NT2/D1 (cell line): ENCODE results near the gene BABAM1.

Source experiments
- SUZ12 ChIP-seq: IDR thresholded peaks from 2 replicates; pipeline ENCODE4 v1.6.1; 2011; ENCODE audit not compliant: insufficient read length, insufficient read depth; ENCODE audit errors: extremely low read depth
- YY1 ChIP-seq: IDR thresholded peaks from 2 replicates; pipeline ENCODE4 v1.6.1; 2011; ENCODE audit not compliant: insufficient read length, insufficient read depth
- ZNF274 ChIP-seq: IDR thresholded peaks from 2 replicates; pipeline ENCODE4 v1.6.1; 2011; ENCODE audit warnings: mild to moderate bottlenecking, low read depth, low read length

DNA sequence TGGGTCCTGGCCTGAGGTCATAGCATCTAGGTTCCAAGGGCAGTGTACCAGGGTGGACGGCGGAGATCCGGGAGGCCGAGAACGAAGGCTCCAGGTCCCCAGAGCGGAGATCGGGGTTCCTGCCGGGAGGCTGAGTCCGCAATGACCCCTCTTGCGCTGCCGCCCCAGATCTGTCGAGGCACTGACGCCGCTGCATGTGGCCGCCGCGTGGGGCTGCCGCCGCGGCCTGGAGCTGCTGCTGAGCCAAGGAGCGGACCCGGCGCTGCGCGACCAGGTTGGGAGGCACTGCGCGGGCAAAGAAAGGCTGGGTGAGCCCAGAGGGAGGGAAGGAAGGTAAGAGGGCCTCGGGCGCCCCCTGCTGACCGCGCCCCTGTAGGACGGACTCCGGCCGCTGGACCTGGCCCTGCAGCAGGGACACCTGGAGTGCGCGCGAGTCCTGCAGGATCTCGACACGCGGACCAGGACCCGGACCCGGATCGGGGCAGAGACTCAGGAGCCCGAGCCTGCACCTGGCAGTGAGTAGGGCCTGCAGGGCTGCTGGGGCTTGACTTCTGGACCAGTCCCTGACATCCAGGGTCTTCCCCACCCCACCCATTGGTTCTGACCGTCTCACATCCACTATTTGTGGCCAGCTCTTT is 15.4 kb downstream of the BABAM1 start:
- TF ChIP-seq ZNF274 (no peak), YY1 (no peak), SUZ12 (no peak)
